IMR-90 (cell line): ENCODE measurements around the gene POLRMT. TPM values are rescaled to one million over a fixed set of nuclear protein-coding genes. Genes with fewer than 3 reads are reported as not detected.

Experiments
- ATAC-seq: fragments of 200-7000 bp; cut with Tn5 transposase; 2 replicates; pipeline ENCODE4 v1.9.1; 2020; ENCODE audit warnings: low read depth, mild to moderate bottlenecking, moderate library complexity
- BruUV-seq: library from RNA; stranded (reverse); fragments of 400-500 nt; replicated peaks from 2 replicates; lab custom pipeline; 2021; lab: Mats Ljungman, UMichigan
- CTCF ChIA-PET: fragments of 300-600 bp; formaldehyde crosslinking; extraction: SDS; loops from one replicate; lab custom pipeline; 2021; ENCODE audit warnings: antibody characterized with exemption; lab: Yijun Ruan, JAX
- POLR2A ChIA-PET: fragments of 300-600 bp; sonication (Branson Sonifier 250); formaldehyde crosslinking; loops from one replicate; lab custom pipeline; 2022; ENCODE audit warnings: antibody characterized with exemption; ENCODE audit not compliant: unreplicated experiment; lab: Charles Lee
- DNase-seq: peaks from one replicate; pipeline ENCODE4 v3.0.0; 2013
- H2AFZ ChIP-seq: replicated peaks from 2 replicates; pipeline ENCODE3; 2013; ENCODE audit warnings: low read length, mild to moderate bottlenecking; ENCODE audit not compliant: poor library complexity
- H2AK5ac ChIP-seq: 2 replicates; pipeline ENCODE4 v1.6.1; 2013; ENCODE audit warnings: low read depth, low read length, inconsistent platforms
- H2AK9ac ChIP-seq: replicated peaks from 2 replicates; pipeline ENCODE3; 2013; ENCODE audit warnings: mild to moderate bottlenecking, low read depth, low read length, moderate library complexity; ENCODE audit not compliant: poor library complexity
- H2BK120ac ChIP-seq: 2 replicates; pipeline ENCODE4 v1.6.1; 2013; ENCODE audit warnings: low read depth, low read length, inconsistent platforms
- H2BK15ac ChIP-seq: 3 replicates; pipeline ENCODE4 v1.6.1; 2013; ENCODE audit warnings: low read depth, low read length, inconsistent platforms
- H2BK20ac ChIP-seq: 2 replicates; pipeline ENCODE4 v1.6.1; 2013; ENCODE audit warnings: low read depth, mild to moderate bottlenecking, inconsistent platforms, low read length, moderate library complexity
- H2BK5ac ChIP-seq: 2 replicates; pipeline ENCODE4 v1.6.1; 2013; ENCODE audit warnings: mild to moderate bottlenecking, low read depth, low read length, inconsistent platforms; ENCODE audit not compliant: poor library complexity, severe bottlenecking
- H3K14ac ChIP-seq: replicated peaks from 2 replicates; pipeline ENCODE4 v1.6.1; 2013; ENCODE audit warnings: low read depth, low read length, inconsistent platforms
- H3K18ac ChIP-seq: 2 replicates; pipeline ENCODE4 v1.6.1; 2013; ENCODE audit warnings: low read depth, low read length, control low read depth
- H3K23ac ChIP-seq: 2 replicates; pipeline ENCODE4 v1.6.1; 2013; ENCODE audit warnings: low read depth, low read length, inconsistent platforms
- H3K27ac ChIP-seq: 2 replicates; pipeline ENCODE4 v1.5.1; 2013; ENCODE audit warnings: mild to moderate bottlenecking, control low read depth, low read length; ENCODE audit not compliant: insufficient read depth
- H3K27me3 ChIP-seq: 2 replicates; pipeline ENCODE4 v1.6.1; 2013; ENCODE audit warnings: low read length; ENCODE audit not compliant: control insufficient read depth, insufficient read depth
- H3K36me3 ChIP-seq: 2 replicates; pipeline ENCODE4 v1.6.1; 2013; ENCODE audit warnings: low read length, mixed read lengths; ENCODE audit not compliant: control insufficient read depth, insufficient read depth
- H3K4ac ChIP-seq: 2 replicates; pipeline ENCODE4 v1.6.1; 2013; ENCODE audit warnings: low read depth, low read length, inconsistent platforms
- H3K4me1 ChIP-seq: 2 replicates; pipeline ENCODE4 v1.6.1; 2013; ENCODE audit warnings: low read length, mixed read lengths; ENCODE audit not compliant: control insufficient read depth, insufficient read depth
- H3K4me2 ChIP-seq: 2 replicates; pipeline ENCODE4 v1.6.1; 2013; ENCODE audit warnings: low read depth, mild to moderate bottlenecking, control low read depth, low read length, moderate library complexity
- H3K4me3 ChIP-seq: 2 replicates; pipeline ENCODE4 v1.5.1; 2013; ENCODE audit warnings: low read depth, mild to moderate bottlenecking, control low read depth, low read length, moderate library complexity; ENCODE audit not compliant: insufficient read depth
- H3K56ac ChIP-seq: 2 replicates; pipeline ENCODE4 v1.6.1; 2013; ENCODE audit warnings: low read length, inconsistent platforms; ENCODE audit not compliant: insufficient read depth; ENCODE audit errors: extremely low read depth
- H3K79me1 ChIP-seq, 2 experiments: 2 replicates each; pipeline ENCODE4 v1.6.1; 2013; ENCODE audit warnings: low read length in 2 of 2, inconsistent platforms in 1 of 2, low read depth in 1 of 2
- H3K9ac ChIP-seq: 2 replicates; pipeline ENCODE4 v1.6.1; 2013; ENCODE audit warnings: low read depth, low read length, control low read depth
- H3K9me1 ChIP-seq: 2 replicates; pipeline ENCODE4 v1.6.1; 2013; ENCODE audit warnings: low read length, inconsistent platforms; ENCODE audit not compliant: insufficient read depth
- H3K9me3 ChIP-seq: 2 replicates; pipeline ENCODE4 v1.6.1; 2013; ENCODE audit warnings: low read length; ENCODE audit not compliant: control insufficient read depth, insufficient read depth
- H4K20me1 ChIP-seq: 2 replicates; pipeline ENCODE4 v1.6.1; 2013; ENCODE audit warnings: low read length, inconsistent platforms; ENCODE audit not compliant: insufficient read depth
- H4K5ac ChIP-seq: 2 replicates; pipeline ENCODE4 v1.6.1; 2013; ENCODE audit warnings: mild to moderate bottlenecking, low read depth, low read length, control low read depth
- H4K8ac ChIP-seq, 2 experiments: 2 replicates each; pipeline ENCODE4 v1.6.1; 2013; ENCODE audit warnings: low read depth in 2 of 2, low read length in 2 of 2, control low read depth in 1 of 2, inconsistent platforms in 1 of 2
- H4K91ac ChIP-seq: 2 replicates; pipeline ENCODE4 v1.6.1; 2013; ENCODE audit warnings: low read depth, low read length, inconsistent platforms; ENCODE audit not compliant: insufficient read depth
- CEBPB ChIP-seq: IDR thresholded peaks from 2 replicates; pipeline ENCODE4 v1.6.1; 2012; ENCODE audit warnings: low read depth, low read length, improper control_type of control experiment
- MXI1 ChIP-seq: IDR thresholded peaks from 2 replicates; pipeline ENCODE4 v1.6.1; 2012; ENCODE audit warnings: low read depth, mild to moderate bottlenecking, low read length, moderate library complexity, borderline replicate concordance
- RAD21 ChIP-seq: IDR thresholded peaks from 2 replicates; pipeline ENCODE4 v1.6.1; 2012; ENCODE audit warnings: low read length, improper control_type of control experiment
- WGBS, 2 experiments: methylation state at CpG; one replicate each; pipeline versions ENCODE4 v1.1.5 to v1.1.7; 2013; ENCODE audit warnings: missing lambda C conversion rate in 2 of 2; ENCODE audit not compliant: insufficient read length in 1 of 2; ENCODE audit errors: extremely low coverage in 2 of 2; 5-methylcytosine and 5-hydroxymethylcytosine counted together
- dilution Hi-C: fragments of 300-500 bp; cut with HindIII; formaldehyde crosslinking; loops from one replicate; pipeline ENCODE4 v1.14.3; 2018; ENCODE audit warnings: low sequenced_read_pairs; ENCODE audit not compliant: unreplicated experiment
- in situ Hi-C: fragments of 300-500 bp; cut with MboI; formaldehyde crosslinking; loops from 3 replicates; pipeline ENCODE4 v1.14.3; 2019; ENCODE audit warnings: low sequenced_read_pairs, inconsistent platforms, mixed read lengths
- intact Hi-C: fragments of 100-400 bp; cut with micrococcal nuclease; formaldehyde crosslinking; loops from 2 replicates; pipeline ENCODE4 v1.10.0; 2022
- polyA plus RNA-seq, 3 experiments: library from polyadenylated mRNA; depleted of rRNA; stranded (reverse); fragments of >200 nt; gene quantifications; 2 replicates each; pipeline ENCODE4 v1.2.3, GENCODE V29; 2012; ENCODE audit warnings: low replicate concordance in 1 of 3
- total RNA-seq: library from RNA; depleted of rRNA; stranded (reverse); fragments of >200 nt; gene quantifications from 2 replicates; pipeline ENCODE4 v1.2.3, GENCODE V29; 2012

The POLRMT gene
- total and polyA plus RNA-seq, 2 of the 4 experiments (the other 2 are of a cell fraction) = 9.9 to 29.6 TPM

- DNase-seq (peak; percentile 37), ATAC-seq (no peak)
- H3K56ac ChIP-seq = no peak overlapping the region
- intact Hi-C loops = no loop called here
- no peak overlapping the region for H2BK120ac ChIP-seq
- TF ChIP-seq CEBPB = no peak
- 0 out of 2 replicates have a peak, but pooled peaks have one; percentile 17 for TF ChIP-seq MXI1
- TF ChIP-seq RAD21 = no peak
- H2BK5ac ChIP-seq = no peak overlapping the region
- in situ Hi-C loops = no loop called here
- peak overlapping the region; percentile 20 for H2AK9ac ChIP-seq
- no peak overlapping the region for H3K27ac ChIP-seq
- H3K79me1 ChIP-seq = peaks cover 0 to 67% of the 10 kb centered on the region in 2 experiments; a peak in 2 of 4 replicates
- H3K4me2 ChIP-seq = peak overlapping the region; percentile 62
- no peak overlapping the region for H3K23ac ChIP-seq
- no peak overlapping the region for H3K9ac ChIP-seq
- H3K4me3 ChIP-seq = no peak overlapping the region
- H3K36me3 ChIP-seq = peaks cover 9% of the 10 kb centered on the region; the same call in 1 of the 2 replicates
- H3K9me1 ChIP-seq = peaks cover 11% of the 10 kb centered on the region; the same call in 1 of the 2 replicates
- H3K14ac ChIP-seq = no peak overlapping the region
- ChIA-PET CTCF (interaction anchor here (0.6 kb wide), 1 partner anchor 50 kb away, joined by 6 read pairs; no protein-coding TSS in a partner anchor), POLR2A (no interaction called here)
- H2BK15ac ChIP-seq = no peak overlapping the region
- dilution Hi-C loops = no loop called here
- no peak overlapping the region for H3K18ac ChIP-seq
- WGBS, 2 experiments = 54% methylated on average over 8 of the region's 38 CpGs; no CpG with 5 or more reads in 1 of the 2 experiments
- no peak overlapping the region for H2BK20ac ChIP-seq
- no peak overlapping the region for H4K91ac ChIP-seq
- H3K4ac ChIP-seq = no peak overlapping the region
- H4K20me1 ChIP-seq = peaks cover 76% of the 10 kb centered on the region
- peaks cover 26% of the 10 kb centered on the region for H3K4me1 ChIP-seq
- BruUV-seq = no TSS peak
- H3K27me3 ChIP-seq = no peaks in the 10 kb centered on the region
- H2AK5ac ChIP-seq = peak overlapping the region; percentile 20; the same call in 1 of the 2 replicates
- H4K8ac ChIP-seq = no peak overlapping the region
- no peak overlapping the region for H4K5ac ChIP-seq
- peak overlapping the region; percentile 56 for H2AFZ ChIP-seq
- H3K9me3 ChIP-seq = no peaks in the 10 kb centered on the region
These were observed 57.5 kb downstream of the POLRMT start for GRCh38 chr19:575527-576506.
